H1 (cell line): ENCODE data around the gene AMPH. TPM values are rescaled to one million over a fixed set of nuclear protein-coding genes. Genes with fewer than 3 reads are reported as not detected.

ENCODE experiments used
- BRCA1 ChIP-seq: IDR thresholded peaks from 2 replicates; pipeline ENCODE4 v1.6.1; 2012; ENCODE audit warnings: low read depth, low read length, improper control_type of control experiment
- TCF12 ChIP-seq: IDR thresholded peaks from 2 replicates; pipeline ENCODE4 v1.6.1; 2011; ENCODE audit warnings: low read depth, mild to moderate bottlenecking, low read length
- polyA plus RNA-seq, 7 experiments: library from polyadenylated mRNA; depleted of rRNA in 3 of 7; stranded (reverse) in 5 of 7; unstranded in 2 of 7; fragments of >200 nt in 5 of 7; fragments of 200-250 nt in 2 of 7; gene quantifications; 1 replicate in 5 of 7; 2 replicates in 1 of 7; 4 replicates in 1 of 7; pipeline versions ENCODE4 v1.2.1 to v1.2.3, GENCODE V29; 2011 to 2013; ENCODE audit warnings: missing spikeins in 2 of 7, mixed read lengths in 2 of 7
- total RNA-seq: library from RNA; stranded (reverse); fragmentation: NEBNext Ultra II Directional; extraction: Animal tissue kit (Norgen Biotek cat#: 25700); gene quantifications from 2 replicates; pipeline ENCODE4 v1.2.1, GENCODE V29; 2021

The AMPH gene
- total and polyA plus RNA-seq, 2 of the 8 experiments (the other 6 are each of a cell fraction or from before 2014, with no cell fraction given), result 7.3 to 12.2 TPM

DNA sequence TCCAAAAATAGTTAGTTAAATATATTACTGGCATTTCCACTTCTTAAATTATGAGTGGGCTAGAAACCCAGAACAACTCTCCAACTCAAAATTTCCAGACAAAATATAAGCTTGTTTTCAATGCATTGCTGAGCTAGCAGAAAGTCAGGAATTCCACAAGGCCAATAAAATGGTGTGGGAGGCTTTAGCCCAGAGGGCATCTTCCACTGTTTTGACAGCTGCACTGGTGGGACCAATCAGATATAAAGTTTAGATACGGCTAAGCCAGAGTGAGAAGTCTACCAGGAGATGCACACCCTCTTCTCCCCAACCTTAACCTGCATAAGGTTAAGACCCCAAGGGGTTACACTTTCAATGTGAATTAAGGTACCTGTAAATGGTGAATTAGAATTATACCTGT, 76.6 kb downstream of the AMPH start (continued):
- TF ChIP-seq TCF12 (no peak), BRCA1 (no peak)
